ENCODE data around the gene HEATR9.

The HEATR9 gene

DNA sequence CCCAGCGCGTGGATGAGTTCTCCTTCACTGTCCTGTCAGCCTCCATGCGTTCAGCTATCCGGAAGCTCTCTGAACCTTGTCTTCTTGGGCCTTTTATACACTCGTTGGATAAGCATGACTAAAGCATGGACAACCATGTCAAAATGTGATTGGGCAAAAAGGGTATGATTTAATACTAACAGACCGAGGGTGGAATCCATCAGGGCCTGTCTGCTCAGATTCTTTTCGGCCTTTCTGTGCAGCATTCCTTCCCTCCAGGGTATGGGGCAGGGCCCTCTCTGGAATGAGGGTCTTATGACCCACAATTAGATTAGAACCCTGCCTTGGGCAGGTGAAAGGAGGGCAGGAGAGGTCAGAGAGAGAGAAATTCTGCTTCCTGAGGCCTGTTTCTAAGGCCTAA, 25.5 kb upstream of the HEATR9 start:
- DNase-seq: no peak

DNA sequence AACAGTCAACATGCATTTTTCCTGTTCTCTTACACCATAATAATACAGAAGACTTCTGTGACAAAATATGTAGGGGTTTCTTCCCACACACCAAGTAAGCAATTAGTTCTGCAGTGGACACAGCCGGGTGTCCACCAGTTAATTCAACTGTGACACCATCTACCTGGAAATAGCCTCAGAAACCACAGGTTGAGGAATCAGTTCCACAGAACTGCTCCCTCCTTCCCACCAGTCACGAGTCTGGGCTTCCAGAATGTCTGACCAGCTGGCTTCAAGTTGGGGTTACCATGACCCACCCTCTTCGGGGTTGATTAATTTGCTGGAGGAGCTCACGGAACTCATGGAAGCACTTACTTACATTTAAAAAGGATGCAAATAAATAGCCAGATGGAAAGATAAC, 25.1 kb upstream of the HEATR9 start:
- DNase-seq: no peak

DNA sequence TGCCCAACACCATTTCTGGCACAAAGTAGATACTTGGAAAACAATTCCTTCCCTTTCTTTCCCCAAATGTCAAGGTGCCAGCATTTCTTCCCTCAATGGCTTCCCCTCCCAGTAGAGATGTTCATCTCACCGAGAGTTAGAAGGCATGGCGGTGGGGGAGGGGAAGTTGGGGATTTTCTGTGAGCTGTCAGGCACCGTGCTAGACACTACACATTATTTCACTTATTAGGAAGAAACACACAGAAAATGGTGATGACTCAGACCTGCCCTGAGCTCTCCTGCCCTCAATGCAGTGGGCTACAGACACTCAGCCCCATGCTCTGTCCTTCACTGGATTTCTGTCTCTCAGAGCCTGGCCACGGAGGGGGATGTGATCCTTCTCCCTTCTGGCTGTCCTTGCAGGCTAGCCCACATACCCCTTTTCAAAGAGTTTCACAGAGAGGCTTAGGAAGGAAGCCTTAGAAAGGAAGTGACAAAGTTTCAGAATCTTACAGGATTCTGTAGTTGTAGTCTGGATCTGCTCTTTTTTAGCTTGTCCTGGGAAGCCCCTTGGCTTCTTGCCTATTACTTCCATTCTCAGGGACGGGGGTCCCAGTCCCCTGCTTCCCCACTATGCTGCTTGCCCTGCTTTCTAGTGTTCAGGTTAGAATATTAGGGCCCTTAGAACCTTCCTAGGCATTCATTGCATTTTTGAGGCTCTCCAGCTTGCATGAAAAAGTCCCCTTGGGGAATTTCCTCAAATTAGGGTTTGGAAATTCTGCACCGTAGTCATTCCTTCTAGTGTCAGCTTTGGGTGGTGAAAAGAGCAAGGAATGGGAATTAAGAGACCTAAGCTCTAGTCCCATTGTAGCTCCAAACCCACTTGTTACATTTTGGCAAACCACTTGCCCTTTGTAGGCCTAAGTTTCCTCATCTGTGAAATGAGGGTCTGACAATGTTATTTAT, 23.7 kb upstream of the HEATR9 start:
- DNase-seq: no peak

DNA sequence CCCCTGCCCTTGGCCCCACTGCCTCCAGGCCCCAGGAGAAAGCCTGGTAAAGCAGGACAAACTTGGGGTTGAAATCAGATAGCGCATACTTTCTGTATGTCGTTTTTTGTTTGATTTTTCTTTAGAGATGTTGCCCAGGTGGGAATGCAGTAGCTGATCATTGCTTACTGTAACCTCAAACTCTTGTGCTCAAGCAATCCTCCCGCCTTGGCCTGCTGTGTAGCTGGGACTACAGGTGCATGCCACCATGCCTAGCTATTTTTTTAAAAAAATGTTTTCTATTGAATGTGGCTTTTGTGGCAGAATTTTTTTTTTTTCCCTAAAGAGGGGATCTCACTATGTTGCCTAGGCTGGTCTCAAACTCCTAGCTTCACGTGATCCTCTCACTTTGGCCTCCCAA, 22.6 kb upstream of the HEATR9 start:
- DNase-seq: no peak

DNA sequence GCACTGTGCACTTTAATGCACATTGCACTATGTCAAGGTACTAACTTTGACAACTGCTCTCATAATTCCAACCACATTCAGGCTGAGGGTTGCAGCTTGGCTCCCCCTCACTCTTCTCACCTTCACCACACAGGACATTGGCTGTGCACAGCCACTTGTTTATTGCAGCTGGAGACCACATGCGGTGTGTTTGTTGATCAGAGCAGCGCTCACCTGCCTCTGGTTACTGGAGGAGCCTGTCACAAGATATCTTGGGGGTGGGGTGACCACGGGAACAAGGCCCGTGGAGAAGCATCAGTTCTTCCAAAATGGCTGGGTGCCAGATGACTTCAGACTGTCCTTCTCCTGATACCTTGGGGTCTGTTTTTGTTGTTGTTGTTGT, 22.1 kb upstream of the HEATR9 start:
- no peak for DNase-seq

DNA sequence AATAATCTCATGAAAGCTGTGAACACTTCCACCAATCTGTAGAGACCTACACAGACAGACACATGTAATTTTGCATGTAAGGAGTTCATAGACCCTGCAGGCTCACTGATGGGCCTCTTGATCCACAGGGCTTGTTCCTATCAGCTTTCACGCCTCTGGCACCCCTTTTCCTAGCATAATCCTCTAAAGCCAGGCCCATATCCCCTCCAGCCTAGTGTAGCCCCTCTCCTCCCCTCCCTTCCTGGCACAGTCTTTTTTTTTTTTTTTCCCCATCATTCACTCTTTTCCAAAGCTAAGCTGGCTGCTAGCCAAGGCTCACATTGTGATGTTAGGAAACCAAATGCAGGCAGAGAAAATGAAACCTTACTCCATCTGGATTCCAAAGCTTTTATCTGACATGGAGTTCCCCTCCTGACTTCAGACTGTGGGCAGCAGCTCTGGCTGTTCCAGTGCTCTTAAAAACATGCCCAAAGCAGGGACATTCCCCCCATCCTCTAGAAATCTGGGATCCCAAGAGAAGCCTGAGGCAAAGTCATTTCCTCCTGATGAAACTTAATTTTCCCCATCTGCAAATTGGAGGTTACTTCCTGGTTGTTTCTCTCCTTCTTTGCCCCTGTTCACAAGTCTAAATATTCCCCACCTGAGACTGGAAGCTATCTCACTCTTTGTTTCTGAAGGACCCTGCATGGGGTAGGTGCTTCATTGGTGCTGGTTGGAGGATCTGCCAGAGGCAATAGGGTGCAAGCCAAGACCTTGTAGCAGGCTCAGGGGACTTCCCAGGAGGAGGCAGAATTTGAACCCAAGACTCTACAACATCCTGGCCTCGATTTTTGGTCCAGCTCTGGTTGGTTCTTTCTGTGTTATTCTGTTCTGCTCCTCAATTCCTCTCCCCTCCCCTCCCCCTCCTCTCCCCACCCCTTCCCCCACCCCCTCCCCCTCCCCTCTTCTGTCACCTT, 21.4 kb upstream of the HEATR9 start:
- peak; percentile 81 for DNase-seq

DNA sequence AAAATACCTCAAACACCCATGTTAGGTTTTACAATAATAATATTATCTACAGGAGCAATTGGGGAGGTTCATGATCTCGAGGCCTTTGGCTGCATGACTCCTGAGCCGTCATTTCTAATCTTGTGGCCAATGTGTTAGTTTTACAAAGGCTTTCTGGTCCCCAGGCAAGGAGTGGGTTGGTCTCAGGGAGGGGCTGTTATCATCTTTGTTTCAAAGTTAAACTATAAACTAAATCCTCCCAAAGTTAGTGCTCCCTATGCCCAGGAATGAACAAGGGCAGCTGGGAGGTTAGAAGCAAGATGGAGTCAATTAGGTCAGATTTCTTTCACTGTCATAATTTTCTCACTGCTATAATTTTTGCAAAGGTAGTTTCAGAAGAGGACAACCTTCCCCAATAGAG, 20.6 kb upstream of the HEATR9 start:
- DNase-seq: no peak

DNA sequence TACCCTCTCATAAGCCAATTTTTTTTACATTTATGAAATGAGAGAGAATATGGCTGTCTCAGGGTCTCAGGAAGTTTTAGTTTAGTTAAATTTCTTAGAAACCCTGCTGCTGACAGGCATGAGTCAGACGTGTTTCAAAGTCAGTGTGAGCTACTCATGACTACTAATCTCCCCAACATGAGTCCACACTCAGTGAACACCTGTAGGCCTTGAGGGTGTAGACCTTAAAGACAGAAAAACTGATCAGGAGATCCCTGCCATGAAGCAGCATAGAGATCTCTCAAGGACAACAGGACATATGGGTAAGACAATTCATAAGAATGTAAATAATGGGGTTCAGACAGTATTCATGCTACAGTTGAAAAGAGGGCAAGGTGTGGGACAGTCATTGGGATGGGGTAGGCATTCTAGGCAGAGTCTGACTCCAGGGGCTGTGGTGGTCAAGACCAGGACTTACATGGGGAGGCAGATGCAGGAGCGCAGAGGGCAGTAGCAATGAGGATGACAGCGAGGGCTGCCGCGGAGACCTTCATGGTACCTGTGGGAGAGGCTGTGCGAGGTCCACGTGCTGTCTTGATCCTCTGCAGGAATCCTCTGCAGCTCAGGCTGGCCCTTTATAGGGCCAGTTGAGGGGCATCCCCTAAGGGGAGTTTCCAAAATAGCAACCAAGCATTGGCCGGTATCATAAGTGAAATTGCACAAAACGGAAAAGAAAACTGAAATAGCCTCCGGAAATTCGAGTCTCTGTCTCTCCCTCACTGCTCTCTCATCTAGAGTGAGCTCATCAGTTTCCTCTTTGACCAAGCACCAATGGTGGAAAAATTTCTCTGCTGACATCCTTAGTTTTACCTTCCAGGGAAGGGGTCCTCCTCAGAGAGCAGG, 11.3 kb upstream of the HEATR9 start, which contains the start of gene CCL5:
Gene CCL5, minus strand, starts transcription at position 588 of the 882 bp plus-strand sequence.
- DNase-seq: no peak

DNA sequence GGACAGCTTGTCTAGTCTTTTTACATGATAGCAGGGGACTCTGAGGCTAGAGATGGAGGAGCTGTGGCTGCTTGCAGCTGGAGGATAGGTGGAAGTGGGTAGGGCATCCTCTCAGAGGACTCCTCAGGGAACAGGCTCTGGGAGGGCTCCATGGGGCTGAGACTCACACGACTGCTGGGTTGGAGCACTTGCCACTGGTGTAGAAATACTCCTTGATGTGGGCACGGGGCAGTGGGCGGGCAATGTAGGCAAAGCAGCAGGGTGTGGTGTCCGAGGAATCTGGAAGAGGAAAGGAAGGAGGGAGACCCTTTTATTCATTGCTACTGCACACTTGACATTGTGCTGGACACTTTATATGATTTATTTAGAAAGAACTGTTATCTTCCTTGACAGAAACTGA, 9.7 kb upstream of the HEATR9 start:
- no peak for DNase-seq

DNA sequence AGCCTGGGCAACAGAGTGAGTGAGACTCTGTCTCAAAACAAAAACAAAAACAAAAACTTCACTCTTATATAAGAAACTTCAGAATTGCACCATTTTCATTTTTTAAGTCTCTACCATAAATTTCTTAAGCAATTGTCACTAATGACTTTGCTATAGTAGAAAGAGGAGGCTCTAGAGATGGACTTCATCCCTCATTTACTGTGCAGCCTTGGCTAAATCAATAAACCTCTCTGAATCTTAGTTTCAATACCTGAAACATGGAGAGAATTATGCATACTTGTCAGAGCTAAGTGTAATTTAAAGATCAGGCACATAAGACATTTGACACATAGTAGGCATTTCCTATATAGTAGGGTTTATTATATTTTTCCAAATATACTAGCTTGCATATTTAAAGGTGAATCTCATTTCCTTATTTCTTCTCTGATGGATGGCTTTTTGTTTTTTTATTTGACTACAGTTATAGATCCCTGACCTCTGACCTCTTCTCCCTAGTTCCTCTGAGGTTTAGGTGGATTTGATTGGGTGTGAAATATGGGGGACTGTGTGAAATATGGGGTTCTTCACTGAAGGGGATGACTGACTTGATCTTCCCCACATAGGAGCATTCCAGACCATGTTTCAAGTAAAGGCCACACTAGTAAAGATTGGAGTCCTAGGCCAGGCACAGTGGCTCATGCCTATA, 8.8 kb upstream of the HEATR9 start:
- DNase-seq: no peak

DNA sequence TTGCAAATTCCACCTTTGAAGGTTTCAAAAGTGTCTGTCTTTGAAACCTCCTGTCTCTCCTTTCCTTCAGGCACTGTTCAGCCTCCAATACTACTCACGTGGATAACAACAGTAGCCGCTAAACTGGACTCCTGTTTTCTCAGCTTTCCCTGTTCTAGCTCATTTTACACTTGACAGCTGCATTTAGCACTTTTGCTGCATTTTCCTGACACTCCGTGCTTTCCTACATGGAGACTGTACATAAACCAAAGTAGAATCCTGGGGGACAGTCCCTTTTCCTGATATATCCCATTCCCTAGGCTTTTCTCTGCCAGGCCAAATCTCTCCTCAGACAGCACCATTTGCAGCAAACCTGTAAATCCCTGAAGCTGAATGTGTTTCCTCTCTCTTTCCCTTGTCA, 7.8 kb upstream of the HEATR9 start:
- DNase-seq: no peak

DNA sequence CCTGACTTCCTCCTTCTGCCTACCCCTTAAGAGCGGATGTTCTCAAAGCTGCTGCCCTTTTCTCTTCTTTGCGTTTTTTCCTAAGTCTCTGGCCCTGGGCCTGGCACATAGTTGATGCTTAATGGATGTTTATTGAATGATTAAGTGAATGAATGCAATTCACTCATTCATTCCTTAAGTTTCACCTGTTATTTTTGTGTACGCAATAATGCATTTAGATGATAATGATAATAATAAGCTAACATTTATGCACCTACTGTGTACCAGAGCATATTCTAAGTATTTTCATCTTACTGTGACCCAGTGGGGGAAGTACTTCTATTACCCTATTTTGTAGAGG, 7.1 kb upstream of the HEATR9 start:
- no peak for DNase-seq

DNA sequence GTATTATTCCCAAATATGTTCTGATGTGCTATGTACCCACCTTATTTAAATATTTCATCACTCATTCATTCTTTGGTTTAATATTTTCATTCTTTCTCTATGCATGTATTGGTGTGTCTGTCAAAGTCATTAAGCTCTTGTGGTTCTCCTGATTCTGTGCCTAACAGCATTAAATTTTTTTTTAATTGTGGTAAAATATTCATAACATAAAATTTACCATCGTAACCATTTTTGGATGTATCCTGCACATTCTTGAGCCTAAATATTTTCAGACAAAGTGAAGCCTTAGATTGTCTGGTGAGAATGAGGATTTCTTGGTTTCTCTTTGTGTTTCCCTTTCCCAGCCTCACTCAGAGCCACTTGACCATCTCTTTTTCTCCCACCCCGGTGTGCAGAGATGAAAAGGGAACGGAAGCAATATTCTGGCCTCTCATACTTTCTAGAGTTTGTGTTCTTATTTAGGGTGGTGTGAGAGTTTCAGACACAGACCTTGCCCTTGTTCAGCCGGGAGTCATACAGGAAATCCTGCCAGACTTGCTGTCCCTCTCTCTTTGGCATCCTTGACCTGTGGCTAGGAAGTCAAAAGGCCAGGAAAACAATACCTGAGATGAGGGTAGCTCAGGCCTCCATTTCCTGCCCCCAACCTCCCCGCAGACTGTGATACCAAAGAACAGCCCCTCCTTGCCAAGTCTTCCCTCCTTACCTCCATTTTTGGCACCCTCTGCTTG, 6.5 kb upstream of the HEATR9 start:
- no peak for DNase-seq

DNA sequence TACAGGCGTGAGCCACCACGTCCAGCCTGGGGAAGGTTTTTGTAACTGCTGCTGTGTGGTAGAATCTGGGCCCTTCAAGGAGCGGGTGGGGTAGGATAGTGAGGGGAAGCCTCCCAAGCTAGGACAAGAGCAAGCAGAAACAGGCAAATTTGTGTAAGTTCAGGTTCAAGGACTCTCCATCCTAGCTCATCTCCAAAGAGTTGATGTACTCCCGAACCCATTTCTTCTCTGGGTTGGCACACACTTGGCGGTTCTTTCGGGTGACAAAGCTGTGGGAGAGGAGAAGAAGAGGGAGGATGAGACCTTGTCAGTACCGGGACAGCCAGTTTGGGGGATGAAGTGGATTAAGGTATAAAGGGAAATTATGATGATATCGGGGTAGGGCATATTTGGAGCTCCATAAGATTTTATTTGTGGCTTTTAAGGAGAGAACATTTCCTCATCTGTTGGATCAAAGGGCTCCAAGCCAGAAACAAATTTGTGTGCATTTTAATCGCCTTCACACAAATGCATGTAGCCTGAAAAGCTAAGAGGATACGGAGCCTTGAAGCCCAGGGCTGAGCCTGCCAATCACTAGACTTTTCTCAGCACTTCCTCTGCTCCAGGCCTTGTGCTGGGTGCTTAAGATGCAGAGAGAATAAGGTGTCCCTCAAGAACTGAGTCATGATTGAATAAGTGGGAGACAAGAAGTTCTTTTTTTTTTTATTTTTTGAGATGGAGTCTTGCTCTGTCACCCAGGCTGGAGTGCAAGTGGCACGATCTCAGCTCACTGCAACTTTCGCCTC, 3.7 kb upstream of the HEATR9 start:
- DNase-seq: no peak

DNA sequence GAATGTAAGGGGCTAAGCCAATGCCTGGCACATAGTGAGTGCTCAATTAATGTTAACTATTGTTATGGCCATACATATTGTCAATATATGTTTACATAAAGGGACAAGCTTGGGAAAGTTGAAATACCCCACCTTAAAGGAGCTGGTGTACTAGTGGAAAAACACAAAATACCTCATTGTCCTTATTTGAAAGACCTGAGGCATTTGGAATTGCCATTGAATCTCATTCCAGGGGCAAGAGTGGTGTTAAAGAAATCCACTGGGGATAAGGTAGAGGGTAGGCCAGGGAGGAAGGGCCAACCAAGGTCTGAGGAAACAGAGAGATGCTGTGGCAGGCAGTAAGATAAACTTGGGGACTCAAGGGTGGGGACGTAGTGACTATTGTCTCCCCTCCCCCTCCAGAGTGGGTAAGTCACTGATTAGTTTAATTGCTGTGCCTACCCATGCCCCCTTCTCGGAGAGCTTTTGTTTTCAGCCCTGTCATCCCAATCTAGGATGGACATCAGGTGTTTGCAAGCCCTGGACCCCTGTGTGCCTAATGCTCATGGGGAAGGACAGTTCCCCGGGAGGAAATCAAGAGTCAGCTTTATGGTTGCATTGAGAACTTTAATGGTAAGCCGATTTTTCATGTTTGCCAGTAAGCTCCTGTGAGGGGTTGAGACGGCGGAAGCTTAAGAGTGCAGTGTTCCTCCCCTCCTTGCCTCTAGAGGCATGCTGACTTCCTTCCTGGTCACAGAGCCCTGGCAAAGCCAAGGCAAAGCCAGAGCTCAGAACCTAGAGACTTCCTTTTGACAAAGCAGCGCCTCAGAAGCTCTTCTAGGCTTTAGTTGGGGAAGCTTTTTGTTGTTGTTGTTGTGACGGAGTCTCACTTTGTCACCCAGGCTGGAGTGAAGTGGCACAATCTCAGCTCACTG, 2.5 kb upstream of the HEATR9 start:
- no peak for DNase-seq

DNA sequence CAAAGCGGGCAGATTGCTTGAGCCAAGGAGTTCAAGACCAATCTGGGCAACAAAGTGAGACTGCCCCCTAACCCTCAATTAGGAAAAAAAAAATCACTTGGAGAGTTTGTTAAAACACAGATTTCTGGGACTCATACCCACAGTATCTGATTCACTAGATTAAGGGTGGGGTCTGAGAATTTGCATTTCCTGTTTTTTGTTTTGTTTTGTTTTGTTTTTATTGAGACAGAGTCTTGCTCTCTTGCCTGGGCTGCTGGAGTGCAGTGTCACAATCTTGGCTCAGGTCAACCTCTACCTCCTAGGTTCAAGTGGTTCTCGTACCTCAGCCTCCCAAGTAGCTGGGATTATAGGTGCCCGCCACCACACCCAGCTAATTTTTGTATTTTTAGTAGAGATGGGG, 1.1 kb downstream of the HEATR9 start:
- DNase-seq: no peak

DNA sequence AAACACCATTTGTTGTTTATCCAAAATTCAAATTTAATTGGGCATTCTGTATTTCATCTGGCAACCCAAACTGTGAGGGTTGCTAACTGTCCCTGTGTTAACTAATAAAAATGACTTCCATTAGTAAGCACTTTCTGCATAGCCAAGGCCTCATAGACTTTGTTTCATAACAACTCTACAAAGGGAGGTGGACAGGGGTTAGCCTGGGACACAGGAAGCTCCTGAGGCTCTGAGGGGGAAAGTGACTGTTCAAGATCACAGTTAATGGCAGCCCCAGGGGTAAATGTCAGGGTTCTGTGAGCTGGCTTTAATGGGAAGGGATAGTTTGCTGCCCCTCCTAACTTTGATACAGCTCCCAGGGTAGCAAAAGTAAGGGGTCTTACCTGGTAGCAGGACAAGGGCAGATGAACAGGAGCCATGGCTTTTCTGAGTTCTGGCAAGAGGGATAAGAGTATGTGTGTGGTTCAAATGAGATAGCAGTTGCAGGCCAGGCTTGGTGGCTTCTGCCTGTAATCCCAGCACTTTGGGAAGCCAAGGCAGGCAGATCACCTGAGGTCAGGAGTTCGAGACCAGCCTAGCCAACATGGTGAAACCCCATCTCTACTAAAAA, 2.2 kb downstream of the HEATR9 start:
- no peak for DNase-seq

DNA sequence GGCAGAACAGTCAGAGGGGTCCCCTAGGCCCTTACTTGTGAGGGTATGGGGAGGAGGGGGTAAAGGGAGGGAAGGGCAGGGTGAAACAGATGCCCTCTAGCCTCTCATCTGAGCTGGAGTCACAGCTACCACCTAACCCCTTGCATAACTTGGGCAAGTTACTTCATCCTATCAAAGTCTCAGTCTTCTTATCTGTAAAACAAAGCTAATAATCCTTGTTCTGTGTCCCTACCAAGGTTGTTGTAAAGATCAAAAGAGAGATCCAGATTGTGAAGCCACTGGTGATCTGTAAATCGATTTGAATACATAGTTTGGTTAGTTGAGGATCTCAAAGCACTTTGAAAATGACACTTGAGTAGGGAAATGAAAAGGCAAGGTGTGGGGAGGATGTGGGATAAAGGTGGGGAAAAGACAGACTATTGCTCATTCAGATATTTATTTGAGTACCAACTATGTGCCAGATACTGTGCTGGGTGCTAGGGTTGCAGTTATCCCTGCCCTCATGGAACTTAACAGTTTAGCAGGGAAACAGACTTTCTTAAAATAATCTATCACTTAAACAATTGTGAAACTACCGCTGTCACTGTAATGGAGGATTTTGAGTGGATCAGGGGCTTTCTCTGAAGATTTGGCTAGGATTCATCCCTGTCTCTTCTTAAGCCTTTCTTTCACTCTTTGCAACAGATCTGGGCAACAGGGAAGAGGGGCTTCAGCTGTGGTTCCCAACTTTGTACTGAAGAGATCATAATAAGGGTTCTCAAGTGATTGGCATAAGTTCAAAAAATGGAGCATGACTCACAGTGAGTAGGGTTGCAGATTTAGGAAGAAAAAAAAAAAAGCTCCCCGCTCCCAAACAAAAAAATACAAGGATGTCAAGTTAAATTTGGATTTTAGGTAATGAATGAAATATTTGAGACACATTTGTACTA, 3.0 kb downstream of the HEATR9 start:
- no peak for DNase-seq

All from NCI-H1694 (cell line).